ENCODE measurements around the gene HTRA3.

HTRA3 gene

GRCh38 chr4:8290701-8290970, 21.1 kb downstream of the HTRA3 start:
- in situ Hi-C loops (cut with HindIII; ENCODE audit: low sequenced_read_pairs): no loop called here

- in situ Hi-C loops (cut with HindIII; ENCODE audit: low sequenced_read_pairs): no loop called here
These were observed 21.6 kb downstream of the HTRA3 start for GRCh38 chr4:8291036-8291682.

- in situ Hi-C loops (cut with HindIII; ENCODE audit: low sequenced_read_pairs): no loop called here
These were observed 22.3 kb downstream of the HTRA3 start for GRCh38 chr4:8291701-8292477.

GRCh38 chr4:8292478-8293107, 23.0 kb downstream of the HTRA3 start:
- in situ Hi-C loops (cut with HindIII; ENCODE audit: low sequenced_read_pairs): no loop called here

- in situ Hi-C loops (cut with HindIII; ENCODE audit: low sequenced_read_pairs): no loop called here
These were observed 23.8 kb downstream of the HTRA3 start for GRCh38 chr4:8293131-8293975.

GRCh38 chr4:8294036-8294435, 24.5 kb downstream of the HTRA3 start:
- in situ Hi-C loops (cut with HindIII; ENCODE audit: low sequenced_read_pairs): no loop called here

GRCh38 chr4:8294775-8295174, 25.2 kb downstream of the HTRA3 start:
- in situ Hi-C loops (cut with HindIII; ENCODE audit: low sequenced_read_pairs): no loop called here

GRCh38 chr4:8295471-8295870, 25.9 kb downstream of the HTRA3 start:
- in situ Hi-C loops (cut with HindIII; ENCODE audit: low sequenced_read_pairs): no loop called here

GRCh38 chr4:8296491-8296890, 26.9 kb downstream of the HTRA3 start:
- in situ Hi-C loops (cut with HindIII; ENCODE audit: low sequenced_read_pairs): no loop called here

- in situ Hi-C loops (cut with HindIII; ENCODE audit: low sequenced_read_pairs): no loop called here
These were observed 27.6 kb downstream of the HTRA3 start for GRCh38 chr4:8297141-8297601.

GRCh38 chr4:8297691-8298485, 28.3 kb downstream of the HTRA3 start:
- in situ Hi-C loops (cut with HindIII; ENCODE audit: low sequenced_read_pairs): no loop called here

- in situ Hi-C loops (cut with HindIII; ENCODE audit: low sequenced_read_pairs): no loop called here
These were observed 31.3 kb downstream of the HTRA3 start for GRCh38 chr4:8300832-8301231.

GRCh38 chr4:8301851-8302730, 32.5 kb downstream of the HTRA3 start:
- in situ Hi-C loops (cut with HindIII; ENCODE audit: low sequenced_read_pairs): no loop called here

- in situ Hi-C loops (cut with HindIII; ENCODE audit: low sequenced_read_pairs): no loop called here
These were observed 33.5 kb downstream of the HTRA3 start for GRCh38 chr4:8303081-8303480.

- in situ Hi-C loops (cut with HindIII; ENCODE audit: low sequenced_read_pairs): no loop called here
These were observed 34.1 kb downstream of the HTRA3 start for GRCh38 chr4:8303485-8304281.

GRCh38 chr4:8304827-8305695, 35.5 kb downstream of the HTRA3 start:
- in situ Hi-C loops (cut with HindIII; ENCODE audit: low sequenced_read_pairs): no loop called here

- in situ Hi-C loops (cut with HindIII; ENCODE audit: low sequenced_read_pairs): no loop called here
These were observed 36.4 kb downstream of the HTRA3 start for GRCh38 chr4:8305851-8306471.

All from endothelial cell of hepatic sinusoid (primary cell).